ENCODE measurements around the gene ERFE.

ERFE gene

GRCh38 chr2:238190445-238190844 lies 31.7 kb downstream of the ERFE start:
- FAIRE-seq (no peak), DNase-seq (ENCODE audit: insufficient read length, low spot score) (no peak)
- no peak for TF ChIP-seq POLR2A (IDR thresholded peaks at IDR 0.05; ENCODE audit: low read depth, low read length)

- DNase-seq (ENCODE audit: insufficient read length, low spot score) (peak; percentile 41), FAIRE-seq (no peak)
- TF ChIP-seq POLR2A (IDR thresholded peaks at IDR 0.05; ENCODE audit: low read depth, low read length): no peak
Observed at GRCh38 chr2:238202326-238203093, 43.7 kb downstream of the ERFE start.

GRCh38 chr2:238203094-238203972 lies 44.6 kb downstream of the ERFE start, which contains the start of gene ILKAP:
ILKAP (minus strand) TSS chr2:238203695; CDS start chr2:238203553, 142 bp downstream.
- peak; percentile 98 for DNase-seq (ENCODE audit: insufficient read length, low spot score)
- no peak for FAIRE-seq
- TF ChIP-seq POLR2A (IDR thresholded peaks at IDR 0.05; ENCODE audit: low read depth, low read length): peak; percentile 68

GRCh38 chr2:238203973-238204683 lies 45.4 kb downstream of the ERFE start:
- DNase-seq (ENCODE audit: insufficient read length, low spot score): no peak
- no peak for FAIRE-seq
- TF ChIP-seq POLR2A (IDR thresholded peaks at IDR 0.05; ENCODE audit: low read depth, low read length): no peak

GRCh38 chr2:238207006-238207405 lies 48.2 kb downstream of the ERFE start:
- TF ChIP-seq POLR2A (IDR thresholded peaks at IDR 0.05; ENCODE audit: low read depth, low read length): no peak
- no peak for FAIRE-seq
- DNase-seq (ENCODE audit: insufficient read length, low spot score): no peak

- FAIRE-seq (no peak), DNase-seq (ENCODE audit: insufficient read length, low spot score) (no peak)
- TF ChIP-seq POLR2A (IDR thresholded peaks at IDR 0.05; ENCODE audit: low read depth, low read length): no peak
Observed at GRCh38 chr2:238216651-238217184, 57.9 kb downstream of the ERFE start.
